ENCODE results near the gene CACYBP. TPM values are rescaled to one million over a fixed set of nuclear protein-coding genes. Genes with fewer than 3 reads are reported as not detected.

The CACYBP gene
- total RNA-seq, 1 experiment from 2014 or later, result 194 TPM

GRCh38 chr1:175050992-175051391, 51.2 kb downstream of the CACYBP start:
- Histone ChIP-seq H3K79me2 (ENCODE audit: insufficient read depth, low read length) (no peaks in the 10 kb centered on the region), H3K9me2 (ENCODE audit: insufficient read depth) (no peaks in the 10 kb centered on the region), H4K20me1 (ENCODE audit: insufficient read depth) (no peaks in the 10 kb centered on the region), H3K9ac (ENCODE audit: low read length) (no peak overlapping the region), H3K9me3 (ENCODE audit: control insufficient read depth in 1 of 2, insufficient read depth in 1 of 2, low read depth in 1 of 2, low read length in 2 of 2) (no peaks in the 10 kb centered on the region), H3K4me2 (ENCODE audit: low read length) (no peak overlapping the region), H3K36me3 (ENCODE audit: control insufficient read depth in 1 of 2, insufficient read depth in 2 of 2, low read length in 2 of 2) (no peaks in the 10 kb centered on the region), H2AFZ (ENCODE audit: low read depth, low read length, poor library complexity, severe bottlenecking) (no peak overlapping the region), H3K4me3 (replicated peaks in 1 of 2; ENCODE audit: low read depth in 1 of 2, low read length in 2 of 2) (no peak overlapping the region), H3K4me1 (ENCODE audit: control insufficient read depth in 1 of 2, insufficient read depth in 2 of 2, low read length in 2 of 2) (no peaks in the 10 kb centered on the region), H3K27ac (ENCODE audit: low read depth, low read length) (no peak overlapping the region), H3K27me3 (ENCODE audit: insufficient read depth, low read length) (peaks cover 24% of the 10 kb centered on the region; the same call in 1 of the 2 replicates)
- ChIA-PET CTCF (no interaction called here), POLR2A (no interaction called here), RAD21 (ENCODE audit: low non-redundant PET in 1 of 2, low total read pairs in 2 of 2, uncharacterized antibody in 2 of 2, unreplicated experiment in 2 of 2) (no interaction called here)
- BruUV-seq (replicated peaks), result no TSS peak
- ATAC-seq (no peak), DNase-seq (ENCODE audit: low read depth, low spot score) (no peak)
- intact Hi-C loops (cut with micrococcal nuclease), result no loop called here
- no peak for TF ChIP-seq TCF7L2 (IDR thresholded peaks at IDR 0.05; ENCODE audit: borderline replicate concordance, extremely low read depth, insufficient read depth, insufficient read length)

- no peak overlapping the region for H3K27ac ChIP-seq (ENCODE audit: low read depth, low read length)
- BruUV-seq (replicated peaks), result no TSS peak
- no peaks in the 10 kb centered on the region for H3K4me1 ChIP-seq (ENCODE audit: control insufficient read depth in 1 of 2, insufficient read depth in 2 of 2, low read length in 2 of 2)
- H3K79me2 ChIP-seq (ENCODE audit: insufficient read depth, low read length), result no peaks in the 10 kb centered on the region
- H3K36me3 ChIP-seq (ENCODE audit: control insufficient read depth in 1 of 2, insufficient read depth in 2 of 2, low read length in 2 of 2), result no peaks in the 10 kb centered on the region
- no peak for DNase-seq (ENCODE audit: low read depth, low spot score)
- H4K20me1 ChIP-seq (ENCODE audit: insufficient read depth), result no peaks in the 10 kb centered on the region
- ChIA-PET POLR2A (no interaction called here), CTCF (interaction anchor here (1.2 kb wide), 1 partner anchor 70 kb away, joined by 4 read pairs; no protein-coding TSS in a partner anchor), RAD21 (ENCODE audit: low non-redundant PET in 1 of 2, low total read pairs in 2 of 2, uncharacterized antibody in 2 of 2, unreplicated experiment in 2 of 2) (no interaction called here)
- H2AFZ ChIP-seq (ENCODE audit: low read depth, low read length, poor library complexity, severe bottlenecking), result no peak overlapping the region
- intact Hi-C loops (cut with micrococcal nuclease), result no loop called here
- peaks cover 13% of the 10 kb centered on the region; the same call in 1 of the 2 replicates for H3K27me3 ChIP-seq (ENCODE audit: insufficient read depth, low read length)
- H3K9me3 ChIP-seq (ENCODE audit: control insufficient read depth in 1 of 2, insufficient read depth in 1 of 2, low read depth in 1 of 2, low read length in 2 of 2), result no peaks in the 10 kb centered on the region
- no peak for ATAC-seq
- TF ChIP-seq ZBTB33 (IDR thresholded peaks at IDR 0.05; ENCODE audit: extremely low read depth, insufficient replicate concordance, low read length), result no peak
- no peak for TF ChIP-seq FOSL1 (IDR thresholded peaks at IDR 0.05; ENCODE audit: low read depth)
- H3K9me2 ChIP-seq (ENCODE audit: insufficient read depth), result no peaks in the 10 kb centered on the region
- H3K4me3 ChIP-seq (replicated peaks in 1 of 2; ENCODE audit: low read depth in 1 of 2, low read length in 2 of 2), result no peak overlapping the region
- no peak overlapping the region for H3K9ac ChIP-seq (ENCODE audit: low read length)
- no peak overlapping the region for H3K4me2 ChIP-seq (ENCODE audit: low read length)
These were observed 55.0 kb downstream of the CACYBP start for GRCh38 chr1:175054736-175055135.

Other genes starting within 250 kb of the CACYBP start
- 29.4 TPM for gene MRPS14, start 23.5 kb downstream of the CACYBP start, total RNA-seq (2021; ENCODE audit: unreplicated experiment)
- not detected for gene TNN, start 67.9 kb downstream of the CACYBP start, total RNA-seq (2021; ENCODE audit: unreplicated experiment)
- 32.4 TPM for gene KIAA0040, start 192.8 kb downstream of the CACYBP start, total RNA-seq (2021; ENCODE audit: unreplicated experiment)